OCI-M1 (cell line): ENCODE data around the gene ABL2.

Experiments used
- DNase-seq: peaks from one replicate; lab custom pipeline; 2025; lab: John Stamatoyannopoulos, UW

ABL2 gene

GRCh38 chr1:179092896-179093461 lies 136.5 kb downstream of the ABL2 start:
- no peak for DNase-seq

- DNase-seq: no peak
Observed at GRCh38 chr1:179091691-179092165, 137.7 kb downstream of the ABL2 start.

GRCh38 chr1:179090923-179091322 lies 138.6 kb downstream of the ABL2 start:
- DNase-seq: no peak

- DNase-seq: no peak
Observed at GRCh38 chr1:179090522-179090921, 139.0 kb downstream of the ABL2 start.

- no peak for DNase-seq
Observed at GRCh38 chr1:179089827-179090482, 139.5 kb downstream of the ABL2 start.

- DNase-seq: no peak
Observed at GRCh38 chr1:179087665-179088064, 141.8 kb downstream of the ABL2 start.

GRCh38 chr1:179083533-179083932 lies 145.9 kb downstream of the ABL2 start:
- no peak for DNase-seq

GRCh38 chr1:179082999-179083335 lies 146.5 kb downstream of the ABL2 start:
- DNase-seq: peak; percentile 74

- DNase-seq: peak; percentile 74
Observed at GRCh38 chr1:179082333-179082998, 147.0 kb downstream of the ABL2 start.

- DNase-seq: peak; percentile 95
Observed at GRCh38 chr1:179081687-179082332, 147.7 kb downstream of the ABL2 start, which contains the start of gene TOR3A. Gene TOR3A (plus strand): TSS chr1:179082070. CDS start chr1:179082129, 59 bp downstream.

- peak; percentile 69 for DNase-seq
Observed at GRCh38 chr1:179080866-179081686, 148.4 kb downstream of the ABL2 start.

- DNase-seq: peak; percentile 89
Observed at GRCh38 chr1:179079113-179079761, 150.2 kb downstream of the ABL2 start.

GRCh38 chr1:179077396-179077795 lies 152.1 kb downstream of the ABL2 start:
- no peak for DNase-seq

- no peak for DNase-seq
Observed at GRCh38 chr1:179066471-179066870, 163.0 kb downstream of the ABL2 start.

- DNase-seq: no peak
Observed at GRCh38 chr1:179061360-179062282, 167.9 kb downstream of the ABL2 start.

GRCh38 chr1:179058487-179059483 lies 170.7 kb downstream of the ABL2 start:
- DNase-seq: peak; percentile 78

GRCh38 chr1:179055937-179056336 lies 173.5 kb downstream of the ABL2 start:
- DNase-seq: no peak

- no peak for DNase-seq
Observed at GRCh38 chr1:179053486-179053885, 176.0 kb downstream of the ABL2 start.

GRCh38 chr1:179052776-179053175 lies 176.7 kb downstream of the ABL2 start:
- DNase-seq: peak; percentile 78
